B cell (primary cell): ENCODE results near the gene ARHGAP26. TPM values are rescaled to one million over a fixed set of nuclear protein-coding genes. Genes with fewer than 3 reads are reported as not detected.

Experiments
- ATAC-seq: fragments of 200-7000 bp; cut with Tn5 transposase; one replicate; pipeline ENCODE4 v1.10.0; 2021; ENCODE audit warnings: low read depth, mild to moderate bottlenecking, moderate number of reproducible peaks, moderate library complexity
- CTCF ChIA-PET: fragments of 350-600 bp; sonication (Branson Sonifier 250); formaldehyde crosslinking; loops from one replicate; lab custom pipeline; 2021; ENCODE audit warnings: antibody characterized with exemption, inconsistent platforms; lab: Charles Lee
- POLR2A ChIA-PET: fragments of 350-600 bp; sonication (Branson Sonifier 250); formaldehyde crosslinking; loops from one replicate; lab custom pipeline; 2021; ENCODE audit warnings: antibody characterized with exemption; lab: Charles Lee
- DNase-seq: peaks from one replicate; pipeline ENCODE4 v3.0.0; 2013
- H2AFZ ChIP-seq: 2 replicates; pipeline ENCODE4 v1.6.1; 2012; ENCODE audit warnings: mild to moderate bottlenecking, low read depth, low read length; ENCODE audit not compliant: insufficient read depth, poor library complexity, severe bottlenecking
- H3K27ac ChIP-seq, 2 donors: 1 replicate in 1 of 2; 2 replicates in 1 of 2; pipeline ENCODE4 v1.5.1; 2012 to 2013; ENCODE audit warnings: low read length in 2 of 2, mild to moderate bottlenecking in 2 of 2, moderate library complexity in 1 of 2
- H3K27me3 ChIP-seq, 4 experiments: fragments of 200-600 bp in 1 of 4; sonication (generic) in 1 of 4; replicated peaks in 1 of 4; 1 replicate in 2 of 4; 2 replicates in 2 of 4; pipeline versions ENCODE4 v1.6.1 to v1.7.0; 2013 to 2016; ENCODE audit warnings: low read length in 3 of 4, mild to moderate bottlenecking in 2 of 4, mixed read lengths in 1 of 4, moderate library complexity in 1 of 4; ENCODE audit not compliant: insufficient read depth in 4 of 4, control insufficient read depth in 3 of 4; ENCODE audit errors: control extremely low read depth in 1 of 4
- H3K36me3 ChIP-seq, 2 experiments: replicated peaks in 1 of 2; 1 replicate in 1 of 2; 2 replicates in 1 of 2; pipeline versions ENCODE4 v1.6.1 to v1.7.1; 2013; ENCODE audit warnings: low read length in 1 of 2; ENCODE audit not compliant: insufficient read depth in 2 of 2, control insufficient read depth in 1 of 2; ENCODE audit errors: control extremely low read depth in 1 of 2, extremely low read depth in 1 of 2
- H3K4me1 ChIP-seq, 2 donors: fragments of 200-600 bp in 1 of 2; sonication (generic) in 1 of 2; 1 replicate in 1 of 2; 2 replicates in 1 of 2; pipeline versions ENCODE4 v1.5.1 to v1.6.1; 2013 to 2017; ENCODE audit warnings: low read length in 2 of 2; ENCODE audit not compliant: control insufficient read depth in 2 of 2, insufficient read depth in 2 of 2
- H3K4me2 ChIP-seq: replicated peaks from 2 replicates; pipeline ENCODE3; 2012; ENCODE audit warnings: mild to moderate bottlenecking, low read depth, low read length; ENCODE audit not compliant: poor library complexity, severe bottlenecking
- H3K4me3 ChIP-seq, 5 experiments: fragments of 200-600 bp in 1 of 5; sonication (generic) in 1 of 5; 1 replicate in 3 of 5; 2 replicates in 2 of 5; pipeline versions ENCODE4 v1.5.1 to v1.7.0; 2011 to 2016; ENCODE audit warnings: low read length in 4 of 5, mild to moderate bottlenecking in 4 of 5, low read depth in 2 of 5, control low read depth in 1 of 5, moderate library complexity in 1 of 5; ENCODE audit not compliant: insufficient read depth in 1 of 5; ENCODE audit errors: control extremely low read depth in 1 of 5, extremely low read depth in 1 of 5
- H3K79me2 ChIP-seq: fragments of 200-600 bp; sonication (generic); one replicate; pipeline ENCODE4 v1.6.0; 2016; ENCODE audit warnings: low read length; ENCODE audit not compliant: control insufficient read depth, insufficient read depth
- H3K9ac ChIP-seq: fragments of 200-600 bp; sonication (generic); 2 replicates; pipeline ENCODE4 v1.6.1; 2017; ENCODE audit warnings: mild to moderate bottlenecking, low read length, moderate library complexity
- H3K9me3 ChIP-seq, 3 donors: one replicate each; pipeline versions ENCODE4 v1.6.1 to v1.7.1; 2013; ENCODE audit warnings: low read length in 2 of 3; ENCODE audit not compliant: control insufficient read depth in 2 of 3, insufficient read depth in 1 of 3; ENCODE audit errors: control extremely low read depth in 1 of 3
- H4K20me1 ChIP-seq: 2 replicates; pipeline ENCODE4 v1.6.0; 2012; ENCODE audit warnings: mild to moderate bottlenecking, low read length; ENCODE audit not compliant: insufficient read depth, control insufficient read depth, poor library complexity, severe bottlenecking
- H3K27ac Mint-ChIP-seq: one replicate; pipeline ENCODE4 v1.8.0; 2021; ENCODE audit warnings: mixed read lengths
- H3K27me3 Mint-ChIP-seq: one replicate; pipeline ENCODE4 v1.8.0; 2021; ENCODE audit warnings: mixed read lengths
- H3K4me1 Mint-ChIP-seq: one replicate; pipeline ENCODE4 v1.8.0; 2021; ENCODE audit warnings: mixed read lengths
- H3K4me3 Mint-ChIP-seq: one replicate; pipeline ENCODE4 v1.8.0; 2021; ENCODE audit warnings: mixed read lengths
- H3K9me3 Mint-ChIP-seq: one replicate; pipeline ENCODE4 v1.8.0; 2022; ENCODE audit warnings: mixed read lengths; ENCODE audit not compliant: insufficient read depth
- CTCF ChIP-seq: fragments of 200-600 bp; IDR thresholded peaks from one replicate; pipeline ENCODE4 v1.8.0; 2022; ENCODE audit warnings: antibody characterized with exemption, mild to moderate bottlenecking
- EZH2 ChIP-seq: IDR thresholded peaks from 2 replicates; pipeline ENCODE4 v1.6.1; 2012; ENCODE audit warnings: borderline replicate concordance, low read depth, mild to moderate bottlenecking, moderate library complexity, low read length; ENCODE audit not compliant: insufficient read depth, poor library complexity, severe bottlenecking
- WGBS: methylation state at CpG from one replicate; pipeline ENCODE4 v1.1.5; 2013; ENCODE audit warnings: missing lambda C conversion rate; ENCODE audit not compliant: insufficient coverage; 5-methylcytosine and 5-hydroxymethylcytosine counted together
- intact Hi-C: fragments of 100-400 bp; cut with micrococcal nuclease; formaldehyde crosslinking; loops from one replicate; pipeline ENCODE4 v1.10.0; 2022
- polyA plus RNA-seq: library from polyadenylated mRNA; depleted of rRNA; stranded (reverse); fragments of >200 nt; gene quantifications from 2 replicates; pipeline ENCODE4 v1.2.3, GENCODE V29; 2012
- total RNA-seq, 2 donors: library from RNA; stranded (reverse); fragments of 120-200 nt in 1 of 2; gene quantifications; 1 replicate in 1 of 2; 2 replicates in 1 of 2; pipeline versions ENCODE4 v1.2.3 to v1.2.4, GENCODE V29; 2013 to 2022

ARHGAP26 gene
- total and polyA plus RNA-seq, 2 donors (not counting 1 experiment from before 2014, with no cell fraction given) = 1.8 to 22.5 TPM

- WGBS = 100% methylated on average over 3 of the region's 3 CpGs
- H3K27ac ChIP-seq = no peak overlapping the region
- no peaks in the 10 kb centered on the region for H3K79me2 ChIP-seq
- no peak for DNase-seq
- H3K4me2 ChIP-seq = no peak overlapping the region
- ChIA-PET CTCF (no interaction called here), POLR2A (no interaction called here)
- H3K4me3 Mint-ChIP-seq = no peak overlapping the region
- H4K20me1 ChIP-seq = no peaks in the 10 kb centered on the region
- H3K27ac Mint-ChIP-seq = no peak overlapping the region
- H3K4me3 ChIP-seq = no peak overlapping the region
- no peaks in the 10 kb centered on the region for H3K9me3 ChIP-seq
- H3K27me3 ChIP-seq = no peaks in the 10 kb centered on the region
- H3K4me1 ChIP-seq = peaks cover 37 to 39% of the 10 kb centered on the region in 2 donors
- TF ChIP-seq EZH2 (no peak), CTCF (no peak)
- no peaks in the 10 kb centered on the region for H3K27me3 Mint-ChIP-seq
- no peaks in the 10 kb centered on the region for H3K36me3 ChIP-seq
- no peaks in the 10 kb centered on the region for H3K9me3 Mint-ChIP-seq
- H3K9ac ChIP-seq = no peak overlapping the region
- no peak overlapping the region for H2AFZ ChIP-seq
- intact Hi-C loops = no loop called here
- ATAC-seq = no peak
- H3K4me1 Mint-ChIP-seq = peaks cover 44% of the 10 kb centered on the region
Measured at GRCh38 chr5:143226361-143226760, 456.2 kb downstream of the ARHGAP26 start.

GRCh38 chr5:143226872-143227271 is 456.7 kb downstream of the ARHGAP26 start:
- TF ChIP-seq CTCF = no peak
- no peak for TF ChIP-seq EZH2
- Histone ChIP-seq H3K27ac (no peak overlapping the region), H3K4me3 (no peak overlapping the region), H4K20me1 (no peaks in the 10 kb centered on the region), H3K27me3 (no peaks in the 10 kb centered on the region), H3K9ac (no peak overlapping the region), H3K79me2 (no peaks in the 10 kb centered on the region), H3K9me3 (no peaks in the 10 kb centered on the region), H3K36me3 (no peaks in the 10 kb centered on the region), H3K4me1 (peaks cover 32 to 34% of the 10 kb centered on the region in 2 donors), H2AFZ (no peak overlapping the region), H3K4me2 (no peak overlapping the region)
- H3K4me3 Mint-ChIP-seq = no peak overlapping the region
- no peaks in the 10 kb centered on the region for H3K27me3 Mint-ChIP-seq
- peaks cover 38% of the 10 kb centered on the region for H3K4me1 Mint-ChIP-seq
- ATAC-seq (no peak), DNase-seq (no peak)
- POLR2A ChIA-PET = no interaction called here
- H3K9me3 Mint-ChIP-seq = no peaks in the 10 kb centered on the region
- WGBS = 94% methylated on average over 3 of the region's 3 CpGs
- CTCF ChIA-PET = no interaction called here
- intact Hi-C loops = no loop called here
- H3K27ac Mint-ChIP-seq = no peak overlapping the region
